Measurements from ENCODE around the gene SIRPB2.

Gene SIRPB2

GRCh38 chr20:1469925-1470571 lies 21.2 kb downstream of the SIRPB2 start:
- peak; percentile 37 for DNase-seq

DNA sequence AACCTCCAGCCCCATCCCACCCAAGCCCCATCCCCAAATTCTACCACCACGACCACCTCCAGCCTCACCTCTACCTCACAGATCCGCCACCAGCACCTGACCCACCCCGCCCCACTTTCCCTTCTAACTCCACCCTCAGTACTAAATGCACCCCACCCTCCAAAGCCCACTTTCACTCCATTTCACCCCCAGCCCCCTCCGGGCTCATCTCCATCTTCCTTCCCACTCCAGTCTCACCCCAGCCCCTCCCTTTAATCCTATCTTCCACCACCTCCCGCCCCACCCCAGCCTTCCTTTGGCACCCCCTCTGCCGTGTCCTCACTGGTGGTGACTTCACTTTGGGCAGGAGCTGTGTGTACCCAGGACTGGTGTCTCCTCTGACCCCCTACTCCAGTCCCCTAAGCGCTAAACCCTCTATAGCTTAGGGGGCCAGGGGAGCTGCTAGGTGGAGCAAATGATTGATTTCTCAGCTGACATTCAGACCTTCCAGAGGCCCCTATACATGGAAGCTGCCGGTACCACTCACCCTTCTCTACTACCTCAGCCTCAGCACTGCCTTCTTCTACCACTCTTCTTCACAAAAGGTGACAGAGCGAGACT lies 21.8 kb downstream of the SIRPB2 start:
- no peak for DNase-seq

GRCh38 chr20:1468117-1468624 lies 23.0 kb downstream of the SIRPB2 start:
- DNase-seq: no peak

DNA sequence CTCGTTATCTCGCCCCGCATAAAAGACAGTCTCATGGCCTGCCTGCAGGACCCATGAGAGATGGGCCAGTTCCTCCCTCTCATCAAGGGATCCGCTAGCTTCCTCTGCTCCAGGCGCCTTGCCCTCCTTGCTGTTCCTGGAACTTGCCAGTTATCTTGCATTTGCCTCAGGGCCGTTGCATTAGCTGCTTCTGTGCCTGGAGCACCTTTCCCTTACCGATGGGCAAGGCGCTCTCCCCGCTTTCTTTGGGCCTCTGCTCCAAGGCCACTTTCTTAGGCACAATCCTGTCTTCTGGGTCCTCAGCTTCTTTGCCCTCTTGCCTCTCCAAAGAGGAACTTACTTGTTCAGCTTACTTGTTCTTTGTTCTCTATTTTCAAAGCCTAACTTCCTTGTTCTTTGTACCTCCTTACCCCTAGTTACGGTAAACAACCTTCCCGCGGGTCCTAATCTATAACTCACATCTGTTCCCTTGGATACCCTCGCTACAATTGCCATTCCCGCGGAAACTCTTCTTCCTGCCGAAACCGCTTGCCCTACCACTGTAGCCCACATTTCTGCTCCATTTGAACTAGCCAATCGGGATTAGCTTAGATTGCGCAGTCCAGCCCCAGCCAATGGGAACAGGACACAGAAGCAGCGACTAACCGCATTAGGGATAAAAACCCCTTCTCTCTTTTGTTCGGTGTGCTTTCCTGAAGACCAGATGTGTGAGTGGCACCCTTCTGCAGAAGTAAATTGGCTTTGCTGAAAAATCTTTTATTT lies 23.7 kb downstream of the SIRPB2 start:
- DNase-seq: no peak

DNA sequence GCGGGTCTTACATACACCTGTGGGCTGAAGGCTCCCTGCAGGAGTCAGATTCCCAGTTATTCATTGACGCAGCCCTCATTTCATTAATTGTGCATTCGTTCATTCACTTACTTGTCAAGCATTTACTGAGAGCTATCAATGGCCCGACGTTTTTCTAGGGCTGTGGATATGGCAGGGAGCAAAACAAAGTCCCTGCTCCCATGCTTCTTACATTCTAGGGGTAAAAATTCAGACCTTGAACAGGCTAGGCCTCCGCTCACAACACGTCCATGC lies 24.2 kb downstream of the SIRPB2 start:
- DNase-seq: no peak

DNA sequence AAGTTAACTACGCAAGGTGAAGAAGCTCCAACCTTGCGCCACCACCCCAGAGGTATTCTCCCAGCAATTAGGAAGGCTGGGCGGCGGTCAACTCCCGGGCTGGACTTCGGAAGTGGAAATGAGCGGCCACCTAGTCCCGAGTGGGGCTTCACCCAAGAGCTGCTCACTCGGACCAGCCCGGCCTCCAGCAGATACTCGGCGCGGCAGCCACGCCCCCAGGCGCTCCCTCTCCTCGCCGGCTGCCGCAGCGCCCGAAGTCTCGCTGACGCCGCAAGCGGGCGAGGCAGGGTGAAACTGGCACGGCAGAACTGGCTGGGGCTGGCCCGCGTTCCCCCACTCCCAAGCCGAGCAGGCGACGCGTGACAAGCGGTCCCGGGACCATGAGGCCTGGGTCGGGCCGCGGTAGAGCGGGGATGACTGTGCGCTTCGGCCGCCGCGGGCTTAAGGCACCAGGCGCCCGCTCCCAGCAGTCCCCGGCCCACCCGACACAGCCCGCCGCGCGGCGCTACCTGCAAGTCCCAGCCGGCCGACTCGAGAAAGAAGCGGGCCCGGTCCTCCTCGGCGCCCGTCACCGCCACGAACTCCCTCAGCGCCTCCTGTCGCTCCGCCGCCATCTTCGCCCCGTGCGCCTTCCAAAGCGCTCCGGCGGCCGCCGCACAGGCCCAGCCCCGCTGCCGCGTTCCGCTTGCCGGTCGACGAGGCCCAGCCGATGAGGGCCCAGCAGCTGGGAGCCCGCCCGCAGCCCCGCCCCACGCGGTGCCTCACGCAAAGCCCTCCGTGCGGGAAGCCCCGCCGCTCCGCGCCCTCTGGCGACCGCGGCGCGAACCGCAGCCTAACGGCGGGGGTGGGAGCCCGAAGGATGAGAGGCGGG lies 24.8 kb downstream of the SIRPB2 start, which contains the start of gene NSFL1C:
TSS of gene NSFL1C (minus strand) at position 639 of the 871 bp plus-strand sequence. CDS start at position 614, 25 bp downstream.
- peak; percentile 89 for DNase-seq

GRCh38 chr20:1465470-1466210 lies 25.6 kb downstream of the SIRPB2 start:
- DNase-seq: no peak

GRCh38 chr20:1463971-1464570 lies 27.1 kb downstream of the SIRPB2 start:
- DNase-seq: no peak

DNA sequence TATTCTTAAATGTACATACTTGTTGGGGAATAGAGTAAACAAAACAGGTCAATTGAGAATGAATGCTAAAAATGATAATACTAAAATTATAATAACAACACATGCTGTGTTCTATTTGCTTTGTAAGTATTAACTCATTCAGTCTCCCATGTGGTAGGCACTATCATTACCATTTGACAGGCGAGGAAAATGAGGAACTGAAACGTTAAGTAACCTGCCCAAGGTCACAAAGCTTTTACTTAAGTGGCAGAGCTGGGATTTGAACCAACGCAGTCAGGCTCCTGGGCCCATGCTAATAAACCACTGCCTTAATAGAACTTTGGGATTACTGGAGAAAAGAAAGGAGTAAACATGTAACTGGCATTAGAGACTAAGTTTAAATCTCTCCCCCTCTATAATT lies 28.4 kb downstream of the SIRPB2 start:
- DNase-seq: no peak

- no peak for DNase-seq
Measured at GRCh38 chr20:1462001-1462400, 29.2 kb downstream of the SIRPB2 start.

- DNase-seq: no peak
Measured at GRCh38 chr20:1460275-1460674, 30.9 kb downstream of the SIRPB2 start.

DNA sequence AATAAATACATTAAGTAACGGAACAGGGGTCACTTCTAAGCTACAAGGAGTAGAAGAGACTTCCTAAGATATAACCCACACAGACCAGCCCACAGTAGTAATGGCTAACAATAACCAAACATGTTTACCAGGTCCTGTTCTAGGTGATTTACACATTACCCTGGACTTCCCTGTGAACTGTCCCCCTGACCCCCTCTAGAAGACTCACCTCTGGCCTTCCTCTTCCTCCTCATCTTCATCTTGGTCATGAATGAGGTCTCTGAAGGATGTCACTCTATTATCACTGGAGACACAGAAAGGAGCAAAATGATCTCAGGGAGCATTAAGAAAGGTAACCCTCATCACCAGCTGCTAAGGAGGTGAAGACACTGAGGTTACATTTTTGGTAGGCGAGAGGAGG lies 33.2 kb downstream of the SIRPB2 start:
- DNase-seq: no peak

DNA sequence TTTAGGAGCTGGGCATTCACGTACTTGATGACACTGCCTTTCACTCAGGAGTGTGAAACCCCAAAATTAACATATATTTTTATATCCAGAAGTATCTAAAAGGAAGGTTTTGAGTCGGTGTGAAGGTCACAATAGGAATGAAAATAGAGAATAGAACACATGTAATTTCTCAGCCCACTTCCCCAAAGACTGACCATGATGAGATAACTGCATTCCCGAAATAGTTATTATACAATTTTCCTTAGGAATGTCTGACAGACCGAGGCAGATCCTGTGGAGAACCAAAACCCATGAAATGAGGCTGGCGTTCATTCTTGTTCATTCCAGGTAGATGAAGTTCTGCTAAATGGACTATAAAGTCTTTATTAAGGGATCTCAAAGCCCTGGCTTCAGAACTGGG lies 34.9 kb downstream of the SIRPB2 start:
- DNase-seq: no peak

GRCh38 chr20:1450926-1451491 lies 40.2 kb downstream of the SIRPB2 start:
- DNase-seq: no peak

DNA sequence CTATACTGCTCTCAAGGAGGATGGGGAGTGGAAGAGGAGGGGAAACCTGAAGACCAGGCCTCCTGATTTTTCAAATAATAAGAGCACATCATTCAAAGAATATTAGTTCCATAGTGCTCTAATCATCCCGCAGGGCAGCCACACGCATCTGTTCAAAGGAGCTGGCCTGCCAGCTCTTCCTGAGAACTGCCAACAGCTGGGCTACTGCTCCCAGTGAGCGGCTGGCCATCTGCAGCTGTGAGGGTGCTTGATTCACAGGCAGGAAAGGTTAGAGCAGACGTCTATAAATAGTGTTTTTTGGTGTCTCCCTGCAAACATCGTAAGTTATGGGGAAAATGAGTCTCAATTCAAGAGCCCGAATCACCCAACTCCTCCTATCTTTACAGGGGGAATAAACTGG lies 41.9 kb downstream of the SIRPB2 start:
- no peak for DNase-seq

DNA sequence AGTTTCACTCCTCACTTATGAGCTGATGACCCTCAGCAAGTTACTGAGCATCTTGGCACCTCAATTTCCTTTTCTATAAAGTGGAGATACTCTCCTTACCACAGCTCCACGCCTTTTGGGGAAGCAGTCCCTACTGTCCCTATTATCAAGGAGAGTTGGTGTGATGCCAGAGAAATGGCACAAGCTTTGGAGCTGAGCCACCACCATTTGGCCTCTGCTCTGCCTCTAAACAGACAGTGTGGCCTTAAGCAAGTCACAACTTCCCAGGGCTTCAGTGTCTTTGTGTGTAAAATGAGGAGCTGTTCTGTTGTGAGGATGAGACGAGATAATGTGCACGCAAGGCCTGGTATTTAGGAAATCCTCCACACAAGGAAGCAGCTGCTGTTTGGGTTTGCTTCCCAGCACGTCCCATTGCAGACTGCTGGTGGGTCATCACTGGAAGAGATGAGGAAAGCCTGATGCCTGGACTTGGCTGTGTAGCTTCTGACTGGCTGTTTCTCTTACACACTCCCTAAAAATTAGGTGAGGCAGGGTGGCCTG lies 43.1 kb downstream of the SIRPB2 start:
- DNase-seq: no peak

GRCh38 chr20:1446536-1446935 lies 44.7 kb downstream of the SIRPB2 start:
- DNase-seq: no peak

- no peak for DNase-seq
Measured at GRCh38 chr20:1443085-1443484, 48.1 kb downstream of the SIRPB2 start.

- DNase-seq: no peak
Measured at GRCh38 chr20:1442304-1442703, 48.9 kb downstream of the SIRPB2 start.

GRCh38 chr20:1441133-1441532 lies 50.1 kb downstream of the SIRPB2 start:
- DNase-seq: no peak

DNA sequence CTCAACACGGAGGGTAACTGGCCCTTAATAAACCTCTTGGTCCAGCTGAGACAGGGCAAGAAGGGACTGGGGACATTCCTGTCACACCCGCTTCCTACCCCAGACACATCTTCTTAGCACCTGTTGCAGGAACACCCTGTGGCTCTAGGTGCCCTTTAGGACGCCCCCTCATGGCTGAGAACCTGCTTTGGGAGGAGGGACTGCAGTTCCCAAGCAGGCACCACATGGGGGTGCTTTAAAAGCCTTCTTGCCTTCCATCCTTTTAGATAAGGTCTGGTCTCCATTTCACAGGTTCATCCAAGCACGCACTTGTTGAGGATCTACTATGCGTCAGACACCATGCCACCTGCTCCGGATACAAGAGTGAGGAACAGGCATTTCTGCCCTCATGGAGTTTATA lies 51.2 kb downstream of the SIRPB2 start:
- no peak for DNase-seq
